Esophagus muscularis mucosa (tissue), 4 donors: ENCODE data around the gene TMEM108. TPM values are rescaled to one million over a fixed set of nuclear protein-coding genes. Genes with fewer than 3 reads are reported as not detected.

Experiments
- DNase-seq: peaks from one replicate; pipeline ENCODE4 v3.0.0-alpha.2; 2017; ENCODE audit errors: extremely low spot score
- H3K27ac ChIP-seq, 4 donors: fragments of 200-600 bp; sonication (generic); replicated peaks in 1 of 4; 1 replicate in 3 of 4; 2 replicates in 1 of 4; pipeline ENCODE4 v1.5.1; 2016 to 2019; ENCODE audit warnings: mild to moderate bottlenecking in 1 of 4
- H3K27me3 ChIP-seq, 4 donors: fragments of 200-600 bp; sonication (generic); one replicate each; pipeline versions ENCODE4 v1.5.1 to v1.6.0; 2016 to 2019
- H3K36me3 ChIP-seq, 4 donors: fragments of 200-600 bp; sonication (generic); one replicate each; pipeline ENCODE4 v1.5.1; 2016 to 2019
- H3K4me1 ChIP-seq, 4 donors: fragments of 200-600 bp; sonication (generic); one replicate each; pipeline ENCODE4 v1.5.1; 2016 to 2019
- H3K4me3 ChIP-seq, 4 donors: fragments of 200-600 bp; sonication (generic); 1 replicate in 2 of 4; 2 replicates in 2 of 4; pipeline ENCODE4 v1.5.1; 2016 to 2019; ENCODE audit warnings: mild to moderate bottlenecking in 4 of 4, moderate library complexity in 1 of 4
- H3K9me3 ChIP-seq, 4 donors: fragments of 200-600 bp; sonication (generic); 1 replicate in 3 of 4; 2 replicates in 1 of 4; pipeline ENCODE4 v1.5.1; 2016 to 2019
- CTCF ChIP-seq, 3 experiments: fragments of 200-600 bp in 2 of 3; fragments of 450-650 bp in 1 of 3; sonication (generic) in 2 of 3; IDR thresholded peaks; one replicate each; pipeline ENCODE4 v1.5.1; 2017 to 2019; ENCODE audit warnings: antibody characterized with exemption in 3 of 3, mild to moderate bottlenecking in 2 of 3, moderate library complexity in 1 of 3
- EP300 ChIP-seq: sonication (generic); formaldehyde crosslinking; IDR thresholded peaks from one replicate; pipeline ENCODE4 v1.6.1; 2017; ENCODE audit warnings: antibody characterized with exemption
- POLR2A ChIP-seq: fragments of 450-650 bp; IDR thresholded peaks from one replicate; pipeline ENCODE4 v1.6.1; 2017; ENCODE audit warnings: antibody characterized with exemption, moderate library complexity, mild to moderate bottlenecking, low read depth
- POLR2AphosphoS5 ChIP-seq, 2 donors: sonication (generic); formaldehyde crosslinking; IDR thresholded peaks; one replicate each; pipeline ENCODE4 v1.6.1; 2017; ENCODE audit warnings: antibody characterized with exemption in 2 of 2
- WGBS: methylation state at CpG from one replicate; pipeline ENCODE4 v1.1.5; 2018; 5-methylcytosine and 5-hydroxymethylcytosine counted together
- intact Hi-C: fragments of 100-400 bp; cut with DNase I; formaldehyde crosslinking; loops from one replicate; pipeline ENCODE4 v1.15.1; 2023
- total RNA-seq, 4 donors: library from RNA; depleted of rRNA; stranded (reverse); fragments of >200 nt; gene quantifications; one replicate each; pipeline versions ENCODE4 v1.1.0 to v1.2.1, GENCODE V29; 2016

TMEM108 gene
- total RNA-seq, 4 donors from 2014 or later = 8.6 to 12.1 (median 11.2) TPM

- Histone ChIP-seq H3K27me3 (no peaks in the 10 kb centered on the region), H3K4me3 (no peak overlapping the region), H3K9me3 (no peaks in the 10 kb centered on the region), H3K36me3 (no peaks in the 10 kb centered on the region), H3K4me1 (peaks cover 0 to 27% (median 25%) of the 10 kb centered on the region in 4 donors), H3K27ac (no peak overlapping the region)
- intact Hi-C loops = no loop called here
- TF ChIP-seq POLR2A (no peak), POLR2AphosphoS5 (IDR thresholded peaks at IDR 0.05) (no peak), EP300 (no peak), CTCF (IDR thresholded peaks at IDR 0.05) (no peak)
- 56% methylated on average over 1 of the region's 1 CpG for WGBS
- DNase-seq = no peak
These were observed 242.4 kb downstream of the TMEM108 start for GRCh38 chr3:133280586-133280985.

GRCh38 chr3:133282236-133282635 is 244.0 kb downstream of the TMEM108 start:
- DNase-seq = no peak
- Histone ChIP-seq H3K36me3 (no peaks in the 10 kb centered on the region), H3K4me3 (no peak overlapping the region), H3K27ac (no peak overlapping the region), H3K27me3 (no peaks in the 10 kb centered on the region), H3K9me3 (no peaks in the 10 kb centered on the region), H3K4me1 (peaks cover 0 to 19% (median 14%) of the 10 kb centered on the region in 4 donors)
- intact Hi-C loops = no loop called here
- TF ChIP-seq EP300 = no peak
- no peak for TF ChIP-seq CTCF (IDR thresholded peaks at IDR 0.05)
- no peak for TF ChIP-seq POLR2A
- TF ChIP-seq POLR2AphosphoS5 (IDR thresholded peaks at IDR 0.05) = no peak
- WGBS = 77% methylated on average over 4 of the region's 4 CpGs

- no peak overlapping the region for H3K4me3 ChIP-seq
- H3K27ac ChIP-seq = no peak overlapping the region
- TF ChIP-seq POLR2AphosphoS5 (IDR thresholded peaks at IDR 0.05) (no peak), POLR2A (no peak), EP300 (no peak), CTCF (IDR thresholded peaks at IDR 0.05) (no peak)
- H3K4me1 ChIP-seq = peaks cover 0 to 11% (median 8%) of the 10 kb centered on the region in 4 donors
- 59% methylated on average over 4 of the region's 4 CpGs for WGBS
- DNase-seq = no peak
- intact Hi-C loops = no loop called here
- H3K36me3 ChIP-seq = no peaks in the 10 kb centered on the region
- H3K9me3 ChIP-seq = no peaks in the 10 kb centered on the region
- no peaks in the 10 kb centered on the region for H3K27me3 ChIP-seq
These were observed 246.0 kb downstream of the TMEM108 start for GRCh38 chr3:133283958-133284807.

GRCh38 chr3:133289322-133289721 is 251.1 kb downstream of the TMEM108 start:
- Histone ChIP-seq H3K4me1 (peaks cover 0 to 13% (median 10%) of the 10 kb centered on the region in 4 donors), H3K27me3 (no peaks in the 10 kb centered on the region), H3K27ac (no peak overlapping the region), H3K36me3 (no peaks in the 10 kb centered on the region), H3K4me3 (no peak overlapping the region), H3K9me3 (no peaks in the 10 kb centered on the region)
- intact Hi-C loops = no loop called here
- no peak for DNase-seq
- no peak for TF ChIP-seq EP300
- no peak for TF ChIP-seq CTCF (IDR thresholded peaks at IDR 0.05)
- no peak for TF ChIP-seq POLR2A
- TF ChIP-seq POLR2AphosphoS5 (IDR thresholded peaks at IDR 0.05) = no peak
- WGBS = 82% methylated on average over 3 of the region's 3 CpGs
